HepG2 (cell line): ENCODE results near the gene EPN2. TPM values are rescaled to one million over a fixed set of nuclear protein-coding genes. Genes with fewer than 3 reads are reported as not detected.

Experiments used
- CBFB ChIP-seq: sonication (generic); formaldehyde crosslinking; IDR thresholded peaks from 2 replicates; pipeline ENCODE4 v1.4.0; 2020; ENCODE audit warnings: missing genetic modification reagents
- CREBL2 ChIP-seq: sonication (generic); formaldehyde crosslinking; IDR thresholded peaks from 2 replicates; pipeline ENCODE4 v1.8.1; 2023; ENCODE audit warnings: missing genetic modification reagents, mild to moderate bottlenecking, borderline replicate concordance
- CSRNP1 ChIP-seq: sonication (generic); formaldehyde crosslinking; IDR thresholded peaks from 2 replicates; pipeline ENCODE4 v1.8.1; 2023; ENCODE audit warnings: mild to moderate bottlenecking, missing genetic modification reagents
- CTCF ChIP-seq: sonication (generic); formaldehyde crosslinking; IDR thresholded peaks from 2 replicates; pipeline ENCODE4 v1.5.0; 2020; ENCODE audit warnings: mild to moderate bottlenecking, missing genetic modification reagents, moderate library complexity
- DNMT1 ChIP-seq: sonication (generic); formaldehyde crosslinking; IDR thresholded peaks from 2 replicates; pipeline ENCODE4 v1.5.1; 2020; ENCODE audit warnings: mild to moderate bottlenecking, missing genetic modification reagents
- ETS1 ChIP-seq: sonication (generic); formaldehyde crosslinking; IDR thresholded peaks from 2 replicates; pipeline ENCODE4 v1.4.0; 2020; ENCODE audit warnings: missing genetic modification reagents
- GATA4 ChIP-seq: sonication (generic); IDR thresholded peaks from 2 replicates; pipeline ENCODE4 v1.6.1; 2016; ENCODE audit warnings: antibody characterized with exemption, low read depth, borderline replicate concordance
- HNF4A ChIP-seq: sonication (generic); formaldehyde crosslinking; IDR thresholded peaks from 2 replicates; pipeline ENCODE4 v1.4.0; 2020; ENCODE audit warnings: missing genetic modification reagents
- KDM3A ChIP-seq: IDR thresholded peaks from 2 replicates; pipeline ENCODE4 v1.6.1; 2018; ENCODE audit warnings: low read depth, missing compliant biosample characterization
- KLF9 ChIP-seq: IDR thresholded peaks from 2 replicates; pipeline ENCODE4 v1.6.1; 2016; ENCODE audit warnings: low read depth
- MXD3 ChIP-seq: IDR thresholded peaks from 2 replicates; pipeline ENCODE4 v1.6.1; 2016; ENCODE audit warnings: mild to moderate bottlenecking, missing biosample characterization, missing genetic modification reagents
- SAFB2 ChIP-seq: sonication (generic); formaldehyde crosslinking; IDR thresholded peaks from 2 replicates; pipeline ENCODE4 v1.5.1; 2020; ENCODE audit warnings: missing genetic modification reagents, low read depth, mild to moderate bottlenecking, borderline replicate concordance
- SIX4 ChIP-seq: sonication (generic); formaldehyde crosslinking; IDR thresholded peaks from 2 replicates; pipeline ENCODE4 v1.4.0; 2020; ENCODE audit warnings: missing genetic modification reagents
- SOX6 ChIP-seq, 2 experiments: fragments of 450-650 bp in 1 of 2; sonication (generic) in 1 of 2; formaldehyde crosslinking in 1 of 2; IDR thresholded peaks; 2 replicates each; pipeline versions ENCODE4 v1.4.0 to v1.6.1; 2017 to 2020; ENCODE audit warnings: antibody characterized with exemption in 1 of 2, mild to moderate bottlenecking in 1 of 2, missing genetic modification reagents in 1 of 2
- SP4 ChIP-seq: sonication (generic); formaldehyde crosslinking; IDR thresholded peaks from 2 replicates; pipeline ENCODE4 v1.8.1; 2023; ENCODE audit warnings: mild to moderate bottlenecking, missing genetic modification reagents
- ZBTB46 ChIP-seq: sonication (generic); formaldehyde crosslinking; IDR thresholded peaks from 2 replicates; pipeline ENCODE4 v1.4.0; 2020; ENCODE audit warnings: mild to moderate bottlenecking, missing genetic modification reagents, borderline replicate concordance
- ZNF24 ChIP-seq: fragments of 450-650 bp; IDR thresholded peaks from 2 replicates; pipeline ENCODE4 v1.6.1; 2017; ENCODE audit warnings: antibody characterized with exemption, mild to moderate bottlenecking
- ZNF251 ChIP-seq: sonication (generic); formaldehyde crosslinking; IDR thresholded peaks from 2 replicates; pipeline ENCODE4 v1.9.0; 2021; ENCODE audit warnings: mild to moderate bottlenecking, missing genetic modification reagents
- ZNF343 ChIP-seq: sonication (generic); formaldehyde crosslinking; IDR thresholded peaks from 2 replicates; pipeline ENCODE4 v1.4.0; 2020; ENCODE audit warnings: mild to moderate bottlenecking, missing genetic modification reagents
- ZNF660 ChIP-seq: sonication (generic); formaldehyde crosslinking; IDR thresholded peaks from 2 replicates; pipeline ENCODE4 v1.5.1; 2020; ENCODE audit warnings: mild to moderate bottlenecking, low read depth, missing genetic modification reagents, borderline replicate concordance
- polyA plus RNA-seq, 8 experiments: library from polyadenylated mRNA; depleted of rRNA in 3 of 8; stranded (reverse) in 7 of 8; unstranded in 1 of 8; fragments of >200 nt; fragmentation: Illumina TruSeq in 4 of 8; extraction: Trizol in 4 of 8; gene quantifications; 2 replicates each; pipeline versions ENCODE4 v1.2.1 to v1.2.3, GENCODE V29; 2011 to 2016; ENCODE audit warnings: low read depth in 4 of 8, missing spikeins in 1 of 8, mixed read lengths in 1 of 8; ENCODE audit not compliant: insufficient read depth in 1 of 8
- total RNA-seq, 5 experiments: library from RNA; depleted of rRNA; stranded (reverse); fragments of >200 nt; fragmentation: Illumina TruSeq; extraction: Trizol; gene quantifications; 2 replicates each; pipeline ENCODE4 v1.2.3, GENCODE V29; 2016; ENCODE audit warnings: low read depth in 1 of 5

Gene EPN2
- total and polyA plus RNA-seq, 2 of the 13 experiments (the other 11 are each of a cell fraction or from before 2014, with no cell fraction given), result 7.8 to 19.2 TPM

- no peak for TF ChIP-seq ETS1 (CRISPR knock-in tag)
- peak; percentile 81; the same call in 1 of the 2 replicates for TF ChIP-seq MXD3 (CRISPR knock-in tag)
- no peak for TF ChIP-seq DNMT1 (CRISPR knock-in tag)
- no peak for TF ChIP-seq CBFB (CRISPR knock-in tag)
- no peak for TF ChIP-seq ZBTB46 (CRISPR knock-in tag)
- TF ChIP-seq CREBL2, result peak; percentile 88
- peak; percentile 77 for TF ChIP-seq SP4
- peak; percentile 94 for TF ChIP-seq CTCF
- no peak for TF ChIP-seq SIX4 (CRISPR knock-in tag)
- TF ChIP-seq HNF4A, result no peak
- no peak for TF ChIP-seq KLF9 (CRISPR knock-in tag)
- TF ChIP-seq ZNF251 (CRISPR knock-in tag), result no peak
- TF ChIP-seq SOX6 (IDR thresholded peaks at IDR 0.05), result no peak
- TF ChIP-seq SOX6 (CRISPR knock-in tag; IDR thresholded peaks at IDR 0.05), result no peak
- no peak for TF ChIP-seq ZNF660 (CRISPR knock-in tag)
- no peak for TF ChIP-seq KDM3A
- TF ChIP-seq CSRNP1 (CRISPR knock-in tag), result peak; percentile 88
- TF ChIP-seq ZNF343, result no peak
- TF ChIP-seq SAFB2 (CRISPR knock-in tag), result no peak; the same call in 1 of the 2 replicates
- TF ChIP-seq ZNF24, result no peak
- no peak for TF ChIP-seq GATA4
Observed at GRCh38 chr17:19336938-19337711, 100.0 kb downstream of the EPN2 start (continued).
